ENCODE measurements around the gene FLT4.

The FLT4 gene

GRCh38 chr5:180626661-180627385, 22.6 kb downstream of the FLT4 start:
- DNase-seq (ENCODE audit: low read depth in 2 of 2) = no peak

- DNase-seq (ENCODE audit: low read depth in 2 of 2) = no peak
Observed at GRCh38 chr5:180625791-180626660, 23.4 kb downstream of the FLT4 start.

DNA sequence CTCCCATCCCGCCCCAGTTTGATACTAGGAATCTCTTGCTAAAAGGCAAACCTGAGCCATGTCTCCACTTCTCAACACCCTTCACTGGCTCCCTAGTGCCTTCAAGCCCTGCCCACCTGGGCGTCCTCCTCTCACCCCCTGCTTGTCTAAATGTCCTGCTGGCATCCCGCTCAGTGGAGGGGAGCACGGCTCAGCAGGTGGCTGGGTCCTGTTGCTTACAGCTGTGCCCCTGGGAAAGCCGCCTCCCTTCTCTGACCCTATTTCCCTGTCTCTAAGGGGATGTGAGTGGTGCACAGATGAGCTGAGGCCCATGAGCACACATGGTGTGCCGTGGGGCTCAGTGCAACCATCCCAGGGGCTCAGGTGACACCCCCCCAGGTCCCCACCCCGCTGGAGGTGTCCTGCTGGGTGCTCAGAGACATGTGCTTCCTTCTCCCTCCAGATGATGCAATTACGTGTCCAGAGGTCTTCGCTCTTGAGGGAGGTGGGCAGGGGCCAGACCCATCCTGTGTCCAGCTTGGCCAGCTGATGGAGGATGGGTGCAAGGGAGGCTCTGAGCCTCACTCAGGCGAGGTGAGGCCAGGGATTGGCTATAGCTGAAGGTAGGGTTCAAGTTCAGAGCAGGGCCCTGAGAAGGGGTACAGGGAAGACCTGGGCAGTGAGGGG, 24.1 kb downstream of the FLT4 start:
- no peak for DNase-seq (ENCODE audit: low read depth in 2 of 2)

- DNase-seq (ENCODE audit: low read depth in 2 of 2) = no peak
Observed at GRCh38 chr5:180624587-180624986, 24.8 kb downstream of the FLT4 start.

DNA sequence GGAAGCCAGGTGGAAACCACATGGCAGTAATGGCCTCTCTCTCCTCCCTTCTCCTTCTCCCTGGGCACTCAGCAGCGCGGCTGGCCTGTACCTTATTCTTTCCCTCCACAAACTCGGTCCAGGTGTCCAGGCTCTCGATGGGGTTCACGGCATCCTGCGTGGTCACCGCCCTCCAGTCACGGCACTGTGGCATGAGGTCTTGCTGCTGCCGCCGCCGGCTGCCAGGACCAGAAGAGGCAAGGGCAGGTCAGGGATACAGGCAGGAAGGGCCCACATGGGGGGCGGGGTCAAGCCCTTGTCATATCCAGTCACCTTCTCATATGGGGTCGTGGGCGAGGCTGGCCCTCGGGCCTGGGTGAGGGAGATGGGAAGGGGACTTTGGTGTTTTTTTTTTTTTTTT, 25.6 kb downstream of the FLT4 start:
- DNase-seq (ENCODE audit: low read depth in 2 of 2) = no peak

DNA sequence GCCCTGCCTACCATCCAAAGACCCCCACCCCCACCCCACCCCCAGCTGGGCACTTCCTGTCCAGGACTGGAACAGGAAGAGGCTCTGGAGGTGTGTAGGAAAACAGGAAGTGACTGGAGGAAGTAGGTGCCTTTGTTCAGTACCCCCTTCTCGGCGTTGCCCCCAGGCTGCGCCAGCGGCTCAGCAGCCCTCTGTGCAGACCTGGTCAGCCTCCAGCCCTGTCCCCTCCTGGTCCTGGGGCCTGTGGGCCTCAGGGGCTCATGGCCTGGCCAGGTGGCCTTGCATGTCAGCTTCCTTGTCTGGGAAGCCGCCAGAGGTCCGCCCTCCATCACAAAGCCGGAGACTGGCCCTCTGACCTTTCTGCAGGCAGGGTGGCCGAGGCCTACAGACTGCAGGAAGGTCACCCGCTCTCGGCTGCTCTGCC, 26.0 kb downstream of the FLT4 start:
- no peak for DNase-seq (ENCODE audit: low read depth in 2 of 2)

DNA sequence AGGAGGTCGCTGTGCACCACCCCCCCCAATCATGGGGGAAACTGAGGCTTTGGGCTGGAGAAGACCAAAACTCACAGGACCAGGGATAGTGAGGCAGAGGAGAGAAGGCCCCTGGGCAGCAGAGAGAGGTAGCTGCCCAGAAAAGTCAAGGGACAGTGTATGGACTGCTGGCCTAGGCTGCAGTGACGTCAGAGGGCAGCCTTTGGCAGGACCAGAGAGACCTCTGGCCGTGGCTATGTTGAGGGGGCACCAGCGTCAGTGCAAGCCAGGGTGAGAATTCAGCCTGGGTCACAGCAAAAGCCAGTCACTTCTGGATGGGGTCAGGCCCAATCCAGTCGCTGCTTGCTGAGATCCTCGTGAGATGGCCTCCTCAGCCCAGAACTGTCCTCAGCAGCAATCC, 26.5 kb downstream of the FLT4 start:
- DNase-seq (ENCODE audit: low read depth in 2 of 2) = no peak

DNA sequence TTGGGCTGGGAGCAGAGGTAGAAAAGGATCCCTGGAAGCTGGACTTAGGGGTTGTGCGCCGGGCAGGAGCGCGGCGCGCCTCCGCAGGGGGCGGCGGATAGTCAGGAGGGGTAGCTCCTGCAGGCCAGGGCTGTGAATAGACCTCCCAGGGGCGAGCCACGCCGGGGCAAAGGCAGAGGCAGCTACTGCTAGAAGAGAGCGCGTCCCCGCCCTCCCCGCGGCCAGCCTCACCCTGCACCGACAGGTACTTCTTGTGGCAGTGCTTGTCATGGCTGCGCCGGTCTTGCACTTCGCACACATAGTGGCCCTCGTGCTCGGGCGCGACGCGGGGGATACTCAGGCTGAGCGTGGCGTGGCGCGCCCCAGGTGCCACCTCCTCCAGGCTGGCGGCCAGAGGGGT, 28.1 kb downstream of the FLT4 start:
- no peak for DNase-seq (ENCODE audit: low read depth in 2 of 2)

DNA sequence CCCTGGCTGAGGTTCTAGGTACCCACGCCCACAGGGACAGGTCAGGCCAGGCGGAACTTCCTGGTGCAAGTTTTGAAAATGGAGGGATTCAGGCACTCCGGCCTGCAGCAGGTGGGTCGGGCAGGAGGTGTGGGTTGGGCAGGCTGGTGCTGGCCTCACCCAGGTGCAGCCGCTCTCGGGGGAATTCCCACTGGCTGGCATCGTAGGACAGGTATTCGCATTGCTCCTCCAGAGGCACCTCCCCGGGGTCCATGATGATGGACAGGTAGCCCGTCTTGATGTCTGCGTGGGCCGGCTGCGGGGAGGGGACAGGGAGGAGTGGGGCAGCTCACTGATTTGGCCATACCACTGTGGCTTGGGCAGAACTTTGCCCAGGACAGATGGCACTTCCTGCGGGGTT, 29.4 kb downstream of the FLT4 start:
- no peak for DNase-seq (ENCODE audit: low read depth in 2 of 2)

GRCh38 chr5:180619563-180619915, 29.9 kb downstream of the FLT4 start:
- DNase-seq (ENCODE audit: low read depth in 2 of 2) = no peak

DNA sequence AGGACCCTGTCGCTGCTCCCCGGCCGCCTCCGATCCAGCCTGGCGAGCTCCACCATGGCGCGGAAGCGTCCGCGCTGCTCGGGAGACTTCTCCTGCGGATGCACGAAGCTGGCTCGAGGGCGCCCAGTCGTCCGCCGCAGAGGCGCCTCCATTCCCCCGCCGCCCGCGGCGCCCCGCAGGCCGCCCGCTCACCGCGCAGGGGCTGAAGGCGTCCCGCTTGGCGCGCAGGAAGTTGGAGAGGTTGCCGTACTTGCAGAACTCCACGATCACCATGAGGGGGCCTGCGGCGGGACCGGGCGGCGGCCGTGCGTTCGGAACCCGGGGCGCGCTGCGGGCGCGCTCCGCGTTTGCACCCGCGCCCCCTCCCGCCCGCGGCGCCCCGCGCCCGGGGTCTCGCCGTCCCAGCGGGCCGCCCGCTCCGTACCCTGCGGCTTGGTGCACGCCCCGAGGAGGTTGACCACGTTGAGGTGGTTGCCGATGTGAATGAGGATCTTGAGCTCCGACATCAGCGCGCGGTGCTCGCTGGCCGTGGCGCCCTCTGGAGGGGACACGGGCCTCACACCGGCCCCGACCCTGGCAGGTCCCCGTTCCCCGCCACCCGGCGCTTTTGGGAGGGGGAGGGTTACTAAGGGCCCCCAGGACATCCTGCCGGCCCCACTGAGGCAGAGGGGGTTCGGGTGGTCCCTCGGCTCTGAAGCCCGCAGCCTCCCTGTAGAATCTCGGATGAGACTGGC, 30.4 kb downstream of the FLT4 start:
- peak in 1 of 2 donors; percentile 36 for DNase-seq (ENCODE audit: low read depth in 2 of 2)

GRCh38 chr5:180618487-180618828, 30.9 kb downstream of the FLT4 start:
- DNase-seq (ENCODE audit: low read depth in 2 of 2) = no peak

GRCh38 chr5:180613814-180614188, 35.6 kb downstream of the FLT4 start:
- no peak for DNase-seq (ENCODE audit: low read depth in 2 of 2)

DNA sequence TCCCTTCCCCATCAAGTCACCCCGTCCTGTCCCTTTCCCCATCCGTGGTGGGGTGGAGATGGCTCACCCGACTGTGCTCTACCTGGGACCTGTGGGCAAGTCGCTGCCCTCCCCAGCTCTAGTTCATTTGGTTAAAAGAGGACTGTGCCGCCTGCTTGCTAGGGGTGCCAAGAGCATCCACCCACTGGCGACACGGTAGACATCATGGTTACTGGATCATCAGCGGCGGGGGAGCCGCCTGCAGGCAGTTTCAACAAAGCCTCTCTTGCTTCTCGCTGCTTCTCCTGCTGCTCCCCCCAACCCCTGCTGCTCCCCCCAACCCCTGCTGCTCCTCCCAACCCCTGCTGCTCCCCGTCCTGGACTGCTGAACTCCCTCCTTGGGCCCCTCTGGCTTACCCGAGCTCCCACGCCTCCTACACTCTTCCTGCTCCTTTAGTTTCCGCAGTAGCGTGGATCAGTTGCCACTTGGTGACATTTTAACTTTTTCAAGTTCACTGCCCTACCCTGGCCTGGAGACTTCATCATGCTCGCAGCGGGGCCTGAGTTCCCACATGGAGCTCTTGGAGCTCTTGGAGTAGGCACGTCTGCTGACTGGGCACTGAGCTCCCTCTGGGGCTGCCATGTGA, 36.1 kb downstream of the FLT4 start:
- no peak for DNase-seq (ENCODE audit: low read depth in 2 of 2)

DNA sequence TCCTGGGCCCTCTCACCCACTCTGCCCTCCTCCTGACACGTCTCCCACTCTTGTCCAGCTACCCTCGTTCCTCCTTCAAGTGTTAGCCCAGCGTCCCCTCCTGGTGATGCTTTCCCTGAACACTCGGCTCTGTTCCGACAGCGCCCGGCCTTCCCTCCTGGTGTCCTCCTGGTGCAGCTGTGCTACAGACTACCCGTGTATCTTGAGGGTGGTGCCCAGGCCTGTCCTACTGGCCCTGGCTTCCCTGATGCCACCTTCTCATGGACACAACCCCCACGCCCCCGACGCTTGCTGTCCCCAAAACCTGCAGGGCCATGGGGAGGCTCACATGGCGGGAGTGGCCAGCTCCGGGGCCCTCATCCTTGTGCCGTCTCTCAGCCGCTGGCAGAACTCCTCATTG, 36.7 kb downstream of the FLT4 start:
- DNase-seq (ENCODE audit: low read depth in 2 of 2) = no peak

DNA sequence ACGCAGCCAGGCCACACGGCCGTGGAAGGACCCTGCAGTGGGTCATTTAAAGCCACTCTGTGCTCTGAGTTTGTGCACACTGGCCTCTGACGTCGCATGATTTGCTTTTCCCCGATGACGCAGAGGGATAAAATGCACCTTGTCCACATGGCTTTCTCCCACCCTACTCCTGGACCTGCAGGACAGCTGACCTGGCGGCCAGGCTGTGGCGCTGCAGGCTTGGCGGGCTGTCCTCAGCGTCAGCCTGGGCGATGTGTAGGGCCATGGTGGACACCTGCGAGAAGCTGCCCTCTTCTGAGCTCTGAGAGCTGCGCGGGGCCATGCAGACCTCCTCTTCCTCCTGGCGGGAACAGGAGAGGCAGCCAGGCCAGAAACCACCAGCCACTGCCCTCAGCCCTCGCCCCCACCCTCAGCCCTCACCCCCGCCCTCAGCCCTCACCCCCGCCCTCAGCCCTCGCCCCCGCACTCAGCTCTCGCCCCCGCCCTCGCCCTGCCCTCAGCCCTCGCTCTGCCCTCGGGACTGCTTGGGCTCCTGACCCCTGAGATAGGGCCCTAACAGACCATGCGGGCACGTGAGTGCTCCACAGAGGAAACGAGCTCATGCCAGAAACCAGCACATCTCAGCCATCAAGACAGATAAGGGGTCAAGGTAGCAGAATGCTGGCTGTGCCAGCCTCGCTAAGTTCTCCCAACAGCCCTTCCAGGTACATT, 38.1 kb downstream of the FLT4 start:
- DNase-seq (ENCODE audit: low read depth in 2 of 2) = no peak

DNA sequence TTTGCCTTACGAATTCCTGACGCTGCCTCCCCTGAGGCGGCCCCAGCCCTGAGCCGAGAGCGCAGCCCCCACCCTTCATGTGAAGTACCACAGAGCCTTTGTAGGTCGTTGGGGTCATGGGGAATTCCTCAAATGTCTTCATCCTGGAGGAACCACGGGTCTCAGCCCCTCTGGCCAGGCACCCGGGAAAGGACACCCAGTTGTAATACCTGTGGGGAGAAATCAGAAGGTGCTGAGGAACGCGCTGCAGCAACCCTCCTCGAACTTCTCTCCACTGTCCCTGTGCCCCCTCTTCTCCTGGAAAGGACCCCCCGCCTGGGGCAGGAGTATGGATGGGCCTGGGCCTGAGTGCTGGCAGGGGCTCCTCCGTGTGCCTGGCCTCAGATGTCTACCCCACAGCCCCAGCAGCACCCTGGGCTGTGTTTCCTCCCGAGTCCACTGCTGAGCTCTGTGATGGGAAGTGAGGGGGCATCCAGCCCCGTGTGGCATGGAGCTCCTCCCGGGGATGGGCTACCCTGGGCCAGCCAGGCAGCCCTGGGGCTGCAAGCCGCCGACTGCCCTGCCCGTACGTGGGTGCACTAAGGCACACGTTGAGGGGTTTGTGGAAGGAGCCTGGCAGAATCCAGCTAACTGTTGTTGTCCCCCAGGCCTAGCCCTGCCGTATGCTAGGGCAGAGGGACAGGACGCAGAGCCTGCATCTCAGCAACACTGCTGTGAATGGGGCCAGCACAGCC, 39.4 kb downstream of the FLT4 start:
- no peak for DNase-seq (ENCODE audit: low read depth in 2 of 2)

DNA sequence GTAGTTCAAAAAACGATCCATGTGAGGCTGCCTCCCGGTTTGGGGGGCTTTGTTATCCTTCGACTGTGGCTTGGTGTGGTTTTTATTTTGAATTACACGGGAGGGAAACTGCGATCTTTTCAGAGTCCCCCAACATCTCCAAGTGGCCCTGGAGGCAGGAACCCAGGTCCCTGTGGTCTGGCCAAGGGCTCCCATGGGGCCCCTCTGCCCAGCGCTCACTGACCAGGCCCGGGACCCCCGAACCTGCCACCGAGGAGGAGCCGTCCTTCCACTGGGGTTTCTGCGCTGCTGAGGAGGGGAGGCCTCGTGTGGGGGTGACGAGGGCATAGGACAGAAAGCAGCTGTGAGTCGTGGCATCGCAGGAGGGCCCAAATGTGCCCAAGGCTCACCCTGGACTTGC, 40.0 kb downstream of the FLT4 start:
- DNase-seq (ENCODE audit: low read depth in 2 of 2) = no peak

DNA sequence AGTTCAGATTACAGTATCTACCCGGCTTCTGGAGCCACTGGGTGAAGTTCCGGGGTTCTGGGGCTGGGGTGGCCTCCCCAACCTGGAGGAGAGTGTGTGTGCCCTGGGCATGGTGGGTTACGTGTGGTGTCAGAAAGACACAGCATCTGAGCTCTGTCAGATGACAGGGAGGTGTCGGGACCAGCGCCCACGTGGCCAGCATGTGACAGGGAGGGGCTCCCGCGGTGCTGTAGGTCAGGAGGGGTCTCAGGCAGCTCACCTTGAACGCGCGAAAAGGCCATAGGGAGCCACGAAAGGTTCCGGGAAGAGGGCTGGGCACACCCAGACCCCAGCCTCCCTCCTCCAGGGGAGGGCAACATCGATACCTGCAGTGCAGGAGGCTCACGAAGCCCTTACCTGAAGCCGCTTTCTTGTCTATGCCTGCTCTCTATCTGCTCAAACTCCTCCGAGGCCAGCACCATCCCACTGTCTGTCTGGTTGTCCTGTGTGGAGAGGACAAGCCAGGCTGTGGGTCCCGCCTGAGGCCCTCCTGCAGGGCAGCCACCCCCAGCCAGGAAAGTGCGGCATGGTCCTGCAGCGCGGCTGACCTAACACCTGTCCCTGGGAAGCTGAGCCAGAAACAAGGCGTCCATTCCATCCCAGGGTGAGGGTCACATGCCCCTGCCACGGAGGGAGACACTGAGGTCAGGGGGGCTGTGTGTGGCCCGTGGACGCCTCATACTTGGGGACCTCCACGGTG, 40.7 kb downstream of the FLT4 start:
- DNase-seq (ENCODE audit: low read depth in 2 of 2) = no peak

Data from activated CD4-positive, alpha-beta T cell treated with anti-CD3 and anti-CD28 coated beads for 24 hours (primary cell).